Measurements from ENCODE around the gene ZNF786.
A peak's percentile ranks its signal among the peaks of the same experiment; 100 is the strongest.
"Not testable (repeated sequence)": the region's sequence is repeated elsewhere in the genome, so short reads cannot be mapped to it uniquely, and the experiment has no call there.

Gene ZNF786, protein sequence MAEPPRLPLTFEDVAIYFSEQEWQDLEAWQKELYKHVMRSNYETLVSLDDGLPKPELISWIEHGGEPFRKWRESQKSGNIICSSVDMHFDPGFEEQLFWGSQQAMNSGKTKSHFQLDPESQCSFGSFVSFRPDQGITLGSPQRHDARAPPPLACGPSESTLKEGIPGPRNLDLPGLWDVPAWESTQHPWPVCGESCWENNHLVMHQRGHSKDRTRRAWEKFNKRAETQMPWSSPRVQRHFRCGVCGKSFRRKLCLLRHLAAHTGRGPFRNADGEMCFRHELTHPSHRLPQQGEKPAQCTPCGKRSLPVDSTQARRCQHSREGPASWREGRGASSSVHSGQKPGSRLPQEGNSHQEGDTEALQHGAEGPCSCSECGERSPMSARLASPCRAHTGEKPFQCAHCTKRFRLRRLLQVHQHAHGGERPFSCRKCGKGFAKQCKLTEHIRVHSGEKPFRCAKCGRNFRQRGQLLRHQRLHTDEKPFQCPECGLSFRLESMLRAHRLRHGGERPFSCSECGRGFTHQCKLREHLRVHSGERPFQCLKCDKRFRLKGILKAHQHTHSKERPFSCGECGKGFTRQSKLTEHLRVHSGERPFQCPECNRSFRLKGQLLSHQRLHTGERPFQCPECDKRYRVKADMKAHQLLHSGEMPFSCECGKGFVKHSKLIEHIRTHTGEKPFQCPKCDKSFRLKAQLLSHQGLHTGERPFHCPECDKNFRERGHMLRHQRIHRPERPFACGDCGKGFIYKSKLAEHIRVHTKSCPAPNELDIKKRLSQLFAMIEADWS

DNA sequence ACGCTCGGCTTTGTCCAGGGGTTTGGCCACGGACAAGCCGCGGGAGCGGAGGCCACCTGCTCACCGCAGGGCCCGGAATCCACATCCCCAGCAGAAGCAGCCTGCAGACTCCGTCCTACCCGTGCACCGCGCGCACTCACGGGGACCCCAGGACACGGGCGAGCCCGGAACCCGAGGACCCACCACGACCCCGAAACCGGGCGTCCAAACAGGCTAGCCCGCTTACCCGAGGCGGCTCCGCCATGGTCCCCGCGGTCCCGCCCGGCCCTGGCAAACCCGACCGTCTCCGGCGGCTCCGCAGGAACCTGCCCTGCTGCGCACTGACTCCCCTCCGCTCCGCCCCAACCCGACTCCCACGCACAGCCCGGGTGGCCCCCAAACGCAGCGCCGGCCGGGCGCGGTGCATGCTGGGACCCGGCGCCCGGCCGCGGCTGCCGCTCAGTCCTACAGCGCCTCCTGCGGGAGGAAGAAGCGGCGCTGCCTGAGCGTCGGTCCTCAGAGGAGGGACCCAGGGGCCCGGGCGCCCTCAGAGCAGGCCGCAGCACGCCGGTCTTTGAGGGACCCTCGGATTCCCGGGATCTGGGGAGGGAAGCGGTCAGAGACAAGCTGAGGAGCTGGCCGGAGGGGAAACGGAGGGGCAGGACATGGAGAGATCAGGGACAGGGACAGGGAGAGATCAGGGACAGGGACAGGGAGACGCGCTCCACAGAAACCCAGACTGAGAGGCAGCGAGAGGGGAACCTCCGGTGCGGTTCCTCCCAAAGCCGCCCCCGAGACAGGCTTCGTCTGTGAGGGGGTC, at the start of gene ZNF786:
Gene ZNF786 (minus strand): TSS at position 322 of the 799 bp plus-strand sequence. CDS start 78 bp downstream, at position 244.
- ATAC-seq, result peak; percentile 93

DNA sequence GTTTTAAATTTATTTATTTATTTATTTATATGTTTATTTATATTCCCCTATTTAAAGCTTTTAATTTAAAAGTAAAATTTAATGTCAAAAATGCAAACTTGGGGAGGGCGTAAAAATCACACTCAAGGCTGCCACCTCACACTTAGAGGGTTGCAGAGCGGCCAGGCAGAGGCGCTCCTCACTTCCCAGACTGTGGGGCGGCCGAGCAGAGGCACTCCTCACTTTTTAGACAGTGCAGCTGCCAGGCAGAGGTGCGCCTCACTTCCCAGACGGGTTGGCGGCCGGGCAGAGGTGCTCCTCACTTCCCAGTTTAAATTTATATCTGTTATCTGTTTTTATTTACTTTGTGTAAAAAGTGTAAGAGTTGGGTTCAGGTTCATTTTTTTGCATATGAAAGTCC, 45.6 kb upstream of the ZNF786 start:
- no peak for ATAC-seq

More for the DNA sequence above, at the start of gene ZNF786:
- peak; percentile 98 for DNase-seq

DNA sequence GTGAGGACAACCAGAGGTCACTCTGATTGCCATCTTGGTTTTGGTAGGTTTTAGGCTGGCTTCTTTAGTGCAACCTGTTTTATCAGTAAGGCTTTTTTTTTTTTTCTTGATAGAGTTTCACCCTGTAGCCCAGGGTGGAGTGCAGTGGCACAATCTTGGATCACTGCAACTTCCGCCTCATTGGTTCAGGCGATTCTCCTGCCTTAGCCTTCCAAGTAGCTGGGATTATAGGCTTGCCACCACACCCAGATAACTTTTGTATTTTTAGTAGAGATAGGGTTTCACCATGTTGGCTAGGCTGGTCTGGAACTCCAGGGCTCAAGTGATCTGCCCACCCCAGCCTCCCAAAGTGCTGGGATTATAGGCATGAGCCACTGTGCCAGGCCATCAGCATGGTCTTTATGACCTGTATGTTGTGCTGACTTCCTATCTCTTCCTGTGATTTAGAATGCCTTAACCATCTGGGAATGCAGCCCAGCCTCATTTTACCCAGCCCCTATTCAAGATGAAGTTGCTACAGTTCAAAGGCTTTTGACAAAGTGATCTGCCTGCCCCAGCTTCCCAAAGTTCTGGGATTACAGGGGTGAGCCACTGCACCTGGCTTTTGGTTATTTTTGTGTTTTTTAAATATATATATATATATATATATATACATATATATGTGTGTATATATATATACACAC, 42.7 kb upstream of the ZNF786 start:
- ATAC-seq (no peak), DNase-seq (no peak)

More for the DNA sequence above, 45.6 kb upstream of the ZNF786 start:
- no peak for DNase-seq

DNA sequence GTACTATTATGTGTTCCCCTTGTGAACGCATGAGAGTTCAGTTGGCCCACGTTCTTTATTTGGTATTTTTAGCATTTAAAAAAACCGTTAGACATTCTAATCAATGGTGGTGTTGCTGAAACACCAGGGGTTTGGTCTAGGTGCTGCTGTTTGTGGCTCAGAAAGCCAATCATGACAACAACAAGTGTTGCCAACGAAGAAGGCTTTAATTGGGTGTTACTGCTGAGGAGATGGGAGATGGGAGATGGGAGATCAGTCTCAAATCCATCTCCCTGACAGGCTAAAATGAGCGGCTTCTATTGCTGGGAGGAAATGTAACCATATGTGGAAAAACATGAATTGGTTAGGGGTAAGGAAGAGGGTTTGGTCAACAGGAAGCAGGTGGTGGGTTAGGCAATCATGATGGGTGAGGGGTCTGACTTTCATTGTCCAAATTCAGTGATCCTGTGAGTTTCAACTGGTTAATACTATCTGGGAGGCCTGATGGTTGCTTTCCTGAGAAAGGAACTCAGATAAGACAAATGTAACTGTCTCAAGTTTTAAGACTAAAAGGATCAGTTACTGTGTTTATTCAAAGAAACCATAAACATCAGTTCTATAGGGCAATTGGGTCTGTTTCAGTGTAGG, 40.2 kb upstream of the ZNF786 start:
- DNase-seq (no peak), ATAC-seq (no peak)

DNA sequence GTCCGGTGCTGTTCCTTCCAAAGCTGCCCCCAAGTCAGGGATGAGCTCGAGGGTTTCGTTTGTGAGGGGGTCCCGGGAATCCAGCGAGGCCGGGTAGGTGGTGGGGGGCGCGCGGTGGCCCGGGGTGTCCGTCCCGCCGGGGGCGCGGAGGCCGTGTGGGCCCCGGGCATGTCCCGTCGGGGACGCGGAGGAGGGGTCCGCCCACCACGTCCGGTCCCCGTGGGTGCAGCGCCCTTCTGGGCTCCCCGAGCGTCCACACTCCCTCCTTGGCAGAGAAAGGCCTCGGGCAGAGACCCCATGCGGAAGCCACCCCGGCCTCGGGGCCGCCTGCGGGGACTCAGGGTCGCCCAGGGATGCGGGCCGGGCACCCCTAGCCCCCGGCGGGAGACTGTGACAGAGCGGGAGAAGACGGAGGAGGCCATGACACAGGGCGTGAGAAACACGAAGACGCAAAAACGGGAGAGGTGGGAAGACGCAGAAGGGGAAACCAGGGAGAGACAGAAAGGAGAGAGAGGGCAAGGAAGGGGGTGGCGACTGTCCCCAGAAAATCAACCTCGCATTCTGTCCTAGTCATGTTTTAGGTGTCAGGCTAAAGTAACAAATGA, 36.2 kb upstream of the ZNF786 start:
- ATAC-seq, result peak; percentile 42
- peak; percentile 78 for DNase-seq

DNA sequence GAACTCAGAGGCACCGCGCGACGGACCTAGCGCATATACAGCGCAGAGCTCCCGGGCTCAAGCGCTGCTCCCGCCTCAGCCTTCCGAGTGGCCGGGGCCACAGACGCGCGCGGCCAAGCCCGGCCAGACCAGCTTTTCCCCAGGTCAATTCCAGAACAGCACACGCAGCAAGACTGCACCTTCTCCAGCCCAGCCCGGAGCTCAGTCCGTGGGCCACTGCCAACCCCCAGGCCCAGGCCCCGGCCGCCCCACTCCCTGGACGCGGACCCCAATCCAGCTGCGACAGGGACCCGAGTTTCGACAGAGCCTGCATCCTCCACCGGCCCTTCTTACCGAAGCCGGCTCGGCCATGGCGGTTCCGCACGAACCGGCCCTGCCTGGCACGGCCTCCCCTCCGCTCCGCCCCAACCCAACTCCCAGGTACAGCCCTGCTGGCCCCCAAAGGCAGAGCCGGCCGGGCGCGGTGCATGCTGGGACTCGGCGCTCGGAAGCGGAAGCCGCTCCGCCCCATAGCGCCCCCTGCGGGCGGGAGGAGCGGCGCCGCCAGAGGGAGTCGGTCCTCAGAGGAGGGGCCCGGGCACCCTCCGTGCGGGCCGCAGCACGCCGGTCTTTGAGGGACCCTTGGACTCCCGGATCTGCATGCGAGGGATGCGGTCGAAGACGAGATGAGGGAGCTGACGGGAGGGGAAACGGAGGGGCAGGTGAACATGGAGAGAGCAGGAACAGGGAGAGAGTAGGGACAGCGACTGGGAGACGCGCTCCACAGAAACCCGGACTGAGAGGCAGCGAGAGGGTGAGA, 35.5 kb upstream of the ZNF786 start, which contains the start of gene ZNF425:
Gene ZNF425 (minus strand): TSS at position 462 of the 799 bp plus-strand sequence. CDS start 111 bp downstream, at position 351.
- ATAC-seq, result peak; percentile 94
- DNase-seq, result peak; percentile 98

DNA sequence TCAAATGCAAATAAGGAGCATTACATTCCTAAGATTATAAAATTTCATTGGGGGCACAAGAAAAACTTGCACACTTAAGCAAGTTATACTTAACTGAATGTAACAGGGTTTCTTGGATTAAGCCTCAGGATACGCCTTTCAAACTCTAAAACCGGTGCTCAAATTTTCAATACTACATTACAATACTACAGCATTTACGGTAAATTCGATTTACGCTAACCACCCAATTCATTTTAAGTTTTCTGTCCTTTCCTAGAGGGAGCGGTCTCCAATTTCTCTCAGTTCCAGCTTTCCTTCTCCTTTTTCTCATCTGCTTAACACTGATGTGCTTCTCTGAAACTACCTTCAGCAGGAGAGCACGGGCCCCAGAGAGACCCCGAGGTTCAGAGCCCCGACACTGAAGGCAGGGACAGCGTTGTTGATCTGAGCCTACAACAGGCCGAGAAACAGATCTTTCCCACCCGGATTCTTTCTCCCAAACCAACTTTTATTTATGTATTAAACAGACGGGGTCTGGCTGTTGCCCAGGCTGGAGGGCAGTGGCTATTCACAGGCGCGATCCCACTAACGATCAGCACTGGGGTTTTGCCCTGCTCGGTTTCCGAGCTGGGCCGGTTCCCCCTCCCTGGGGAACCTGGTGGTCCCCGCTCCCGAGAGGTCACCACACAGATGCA, 34.8 kb upstream of the ZNF786 start:
- ATAC-seq (no peak), DNase-seq (no peak)

DNA sequence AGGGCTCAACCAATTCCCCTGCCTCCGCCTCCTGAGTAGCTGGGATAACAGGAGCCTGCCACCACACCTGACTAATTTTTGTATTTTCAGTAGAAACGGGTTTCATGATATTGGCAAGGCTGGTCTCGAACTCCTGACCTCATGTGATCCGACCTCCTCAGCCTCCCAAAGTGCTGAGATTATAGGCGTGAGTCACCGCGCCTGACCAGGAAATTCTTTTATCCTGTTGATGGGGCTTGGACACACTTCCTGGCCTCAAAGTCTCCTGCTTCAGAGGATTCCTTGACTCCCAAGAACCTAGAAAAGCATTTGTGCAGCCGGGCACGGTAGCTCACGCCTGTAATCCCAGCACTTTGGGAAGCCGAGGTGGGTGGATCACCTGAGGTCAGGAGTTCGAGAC, 19.5 kb upstream of the ZNF786 start:
- ATAC-seq, result no peak
- DNase-seq, result no peak

DNA sequence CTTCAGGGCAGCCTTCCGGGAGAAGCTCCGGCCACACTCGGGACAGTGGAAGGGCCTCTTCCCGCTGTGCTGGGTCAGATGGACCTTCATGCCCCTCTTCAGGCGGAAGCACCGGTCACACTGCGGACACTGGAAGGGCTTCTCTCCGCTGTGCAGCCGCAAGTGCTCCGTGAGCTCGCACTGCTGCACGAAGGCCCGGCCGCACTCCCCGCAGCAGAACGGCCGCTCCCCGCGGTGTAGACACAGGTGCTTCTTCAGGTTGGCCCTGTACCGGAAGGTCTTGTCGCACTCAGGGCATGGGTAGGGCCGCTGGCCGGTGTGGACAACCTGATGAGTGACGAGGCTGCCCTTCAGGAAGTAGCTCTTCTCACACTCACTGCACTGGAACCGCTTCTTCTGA, 14.2 kb upstream of the ZNF786 start:
- ATAC-seq (no peak), DNase-seq (no peak)

DNA sequence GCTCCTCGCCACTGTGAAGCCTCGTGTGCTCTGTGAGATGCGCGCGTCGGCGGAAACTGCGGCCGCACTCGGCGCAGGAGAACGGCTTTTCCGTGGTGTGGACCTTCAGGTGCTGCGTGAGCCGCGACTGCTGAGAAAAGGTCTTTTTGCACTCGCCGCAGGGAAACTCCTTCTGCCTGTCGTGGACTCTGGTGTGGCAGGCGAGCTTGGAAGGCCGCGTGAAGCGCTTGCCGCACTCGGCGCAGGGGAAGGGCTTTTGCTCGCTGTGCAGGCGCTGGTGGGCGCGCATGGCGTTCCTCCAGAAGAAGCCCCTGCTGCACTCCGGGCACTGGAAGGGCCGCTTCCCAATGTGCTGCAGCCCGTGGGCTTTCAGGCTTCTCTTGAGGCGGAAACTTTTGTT, 13.7 kb upstream of the ZNF786 start:
- no peak for DNase-seq
- no peak for ATAC-seq

DNA sequence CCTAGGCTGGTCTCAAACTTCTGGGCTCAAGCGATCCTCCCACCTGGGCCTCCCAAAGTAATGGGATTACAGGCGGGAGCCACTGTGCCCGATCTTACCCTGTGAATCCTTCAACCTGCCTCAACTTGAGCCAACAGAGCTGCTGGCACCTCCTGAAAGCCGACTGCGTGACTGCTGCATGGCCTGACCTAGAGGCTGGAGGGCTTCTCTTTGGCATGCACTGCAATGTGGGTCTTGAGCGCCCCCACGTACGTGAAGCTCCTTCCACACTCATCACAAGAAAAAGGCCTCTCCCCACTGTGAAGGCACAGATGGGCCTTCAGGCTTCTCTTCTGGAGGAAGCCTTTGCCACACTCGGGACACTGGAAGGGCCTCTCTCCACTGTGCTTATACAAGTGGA, 12.9 kb upstream of the ZNF786 start:
- no peak for DNase-seq
- ATAC-seq, result no peak

DNA sequence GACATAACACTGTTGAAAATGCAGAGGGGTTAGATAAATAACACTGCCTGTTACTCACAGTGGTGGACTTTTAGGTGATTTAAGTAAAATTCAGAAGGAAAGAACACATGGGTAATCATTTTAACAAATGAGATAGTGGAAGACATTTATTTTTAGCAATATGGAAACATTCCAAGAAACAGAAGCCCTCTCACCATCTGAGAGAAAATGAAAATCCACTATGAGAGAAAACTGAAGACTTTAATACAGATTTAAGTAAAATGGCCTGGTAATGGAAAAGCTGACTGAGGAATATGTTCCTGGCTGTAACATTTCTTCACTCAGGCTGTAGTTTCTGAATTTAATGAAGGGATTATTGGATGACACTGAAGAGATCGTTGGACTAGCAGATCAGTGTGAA, 12.1 kb upstream of the ZNF786 start:
- ATAC-seq (no peak), DNase-seq (no peak)

DNA sequence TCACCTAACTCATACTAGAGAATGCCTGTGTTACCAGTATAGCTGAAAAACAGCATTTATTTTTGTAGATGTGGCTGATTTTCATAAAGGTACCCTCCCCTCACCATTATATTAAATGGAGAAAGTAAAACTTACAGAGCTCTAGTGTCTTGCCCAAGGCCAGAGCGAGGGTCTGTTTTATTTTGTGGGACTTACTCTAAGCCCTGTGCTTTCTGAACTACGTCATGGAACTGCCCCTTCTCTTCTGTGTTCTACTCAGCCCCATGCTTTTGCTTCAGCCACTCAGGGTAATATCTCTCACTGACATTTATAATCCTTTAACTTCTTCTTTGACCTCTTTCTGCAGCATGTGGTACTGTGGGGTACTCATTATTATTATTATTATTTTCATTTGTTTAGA, 10.3 kb upstream of the ZNF786 start:
- ATAC-seq, result no peak
- DNase-seq, result no peak

DNA sequence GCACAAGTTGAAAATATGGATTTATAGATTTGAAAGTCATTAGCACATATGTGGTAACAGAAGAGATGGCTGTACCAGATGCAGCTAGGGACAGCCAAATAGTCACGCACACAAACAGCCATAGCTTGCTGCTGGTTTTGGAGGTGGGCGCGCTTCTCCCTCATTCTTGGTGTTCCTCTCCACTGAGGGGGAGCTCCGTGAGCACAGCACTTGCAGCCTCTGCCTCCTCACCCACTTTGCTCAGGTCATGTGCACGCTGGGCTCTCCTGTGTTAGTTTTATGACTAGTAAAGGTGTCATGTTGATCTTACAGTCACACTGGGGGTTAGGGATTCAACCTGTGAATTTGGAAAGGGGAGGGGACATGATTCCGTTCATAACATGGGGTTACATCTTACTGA, 8.5 kb upstream of the ZNF786 start:
- no peak for DNase-seq
- no peak for ATAC-seq

DNA sequence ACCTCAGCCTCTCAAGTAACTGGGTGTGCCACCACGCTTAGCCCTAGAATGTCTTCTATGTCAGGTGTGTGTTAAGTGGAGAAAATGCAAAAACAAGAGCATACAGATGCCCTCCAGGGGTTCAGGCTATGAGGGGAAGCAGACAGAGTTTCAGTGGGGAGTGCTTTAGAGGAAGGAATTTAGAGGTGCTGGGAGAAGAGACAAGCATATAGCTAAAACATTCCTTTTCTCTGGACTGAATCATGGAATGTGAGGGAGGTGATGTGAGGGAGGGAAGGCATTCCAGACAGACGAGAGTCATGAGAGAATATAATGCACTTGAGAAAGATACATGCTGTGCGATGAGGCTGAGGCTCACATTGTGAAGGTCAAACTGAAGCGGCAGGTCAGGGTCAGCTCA, 6.6 kb upstream of the ZNF786 start:
- no peak for DNase-seq
- no peak for ATAC-seq

DNA sequence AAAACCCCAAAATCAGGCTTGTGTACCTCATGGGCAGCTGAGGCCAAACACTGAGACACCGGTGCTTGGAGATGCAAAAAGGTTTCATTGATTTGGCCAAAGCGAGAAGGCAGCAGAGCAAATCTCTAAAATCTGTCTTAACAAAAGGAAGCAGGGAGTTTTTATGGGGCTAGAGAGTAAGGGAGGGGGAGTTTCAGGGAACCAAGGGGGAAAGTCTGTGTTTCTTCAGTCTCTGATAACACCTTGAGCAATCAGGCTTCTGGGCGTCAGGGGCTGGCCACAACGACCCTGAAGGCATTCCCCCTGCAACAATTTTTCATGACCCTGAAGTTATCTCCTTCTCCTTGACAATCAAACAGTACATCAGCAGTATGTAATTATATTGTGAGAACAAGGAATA, 2.7 kb upstream of the ZNF786 start:
- ATAC-seq (no peak), DNase-seq (no peak)

DNA sequence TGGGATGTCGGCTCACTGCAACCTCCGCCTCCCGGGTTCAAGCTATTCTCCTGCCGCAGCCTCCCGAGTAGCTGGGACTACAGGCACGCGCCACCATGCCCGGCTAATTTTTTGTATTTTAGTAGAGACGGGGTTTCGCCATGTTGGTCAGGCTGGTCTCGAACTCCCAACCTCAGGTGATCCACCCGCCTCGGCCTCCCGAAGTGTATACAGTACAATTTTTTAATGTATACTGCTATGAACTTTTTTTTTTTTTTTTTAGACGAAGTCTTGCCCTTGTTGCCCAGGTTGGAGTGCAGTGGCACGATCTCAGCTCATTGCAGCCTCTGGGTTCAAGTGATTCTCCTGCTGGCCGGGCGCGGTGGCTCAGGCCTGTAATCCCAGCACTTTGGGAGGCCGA, 1.7 kb upstream of the ZNF786 start:
- not testable (repeated sequence) for ATAC-seq, DNase-seq

DNA sequence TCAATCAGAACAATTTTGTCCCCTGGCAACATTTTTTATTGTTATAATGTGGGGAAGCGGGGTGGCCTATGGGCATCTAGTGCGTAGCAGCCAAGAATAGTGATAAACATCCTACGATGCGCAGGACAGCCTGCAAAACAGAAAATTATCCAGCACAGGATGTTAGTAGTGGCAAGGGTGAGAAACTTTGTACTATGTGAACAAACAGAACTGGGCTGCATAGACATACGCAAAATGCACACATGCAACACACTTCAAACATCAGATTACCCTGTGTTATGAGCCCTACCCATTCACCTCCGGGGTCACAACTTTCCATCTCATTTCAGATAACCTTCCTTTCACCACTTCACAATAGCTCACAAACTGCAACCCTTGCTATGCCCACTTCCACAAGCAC, 3.1 kb downstream of the ZNF786 start:
- DNase-seq (no peak), ATAC-seq (no peak)

DNA sequence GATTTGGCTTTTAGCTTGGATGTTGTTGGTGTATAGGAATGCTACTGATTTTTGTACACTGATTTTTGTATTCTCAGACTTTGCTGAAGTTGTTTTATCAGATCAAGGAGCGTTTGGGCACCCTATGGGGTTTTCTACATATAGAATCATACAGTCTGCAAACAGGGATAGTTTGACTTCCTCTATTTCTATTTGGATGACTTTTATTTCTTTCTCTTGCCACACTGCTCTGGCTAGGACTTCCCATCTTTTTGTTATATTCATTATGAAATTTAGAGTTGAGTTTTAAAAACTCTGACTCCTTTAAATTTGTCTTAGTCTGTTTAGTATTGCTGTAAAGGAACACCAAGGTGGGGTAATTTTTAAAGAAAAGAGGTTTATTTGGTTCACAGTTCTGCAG, 4.7 kb downstream of the ZNF786 start:
- no peak for ATAC-seq
- DNase-seq, result no peak

DNA sequence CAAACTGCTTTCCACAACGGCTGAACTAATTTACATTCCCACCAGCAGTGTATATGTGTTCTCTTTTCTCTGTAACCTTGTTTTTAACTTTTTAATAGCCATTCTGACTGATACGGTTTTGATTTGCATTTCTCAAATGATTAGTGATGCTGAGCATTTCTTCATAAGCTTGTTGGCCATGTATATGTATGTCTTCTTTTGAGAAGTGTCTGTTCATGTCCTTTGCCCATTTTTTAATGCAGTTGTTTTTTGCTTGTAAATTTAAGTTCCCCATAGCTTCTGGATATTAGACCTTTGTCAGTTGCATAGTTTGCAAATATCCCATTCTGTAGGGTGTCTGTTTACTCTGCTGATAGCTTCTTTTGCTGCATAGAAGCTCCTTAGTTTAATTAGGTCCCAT, 6.1 kb downstream of the ZNF786 start:
- ATAC-seq (no peak), DNase-seq (no peak)

Measured in stimulated activated naive CD8-positive, alpha-beta T cell treated with anti-CD3 and anti-CD28 coated beads, Interleukin-15, Interleukin-2, amounts not matched to agents 100 U/mL and 50 U/mL, for 24 hours (primary cell).